DND-41 (cell line): ENCODE measurements around the gene OPALIN.

Source experiments
- ATAC-seq: fragments of 200-7000 bp; cut with Tn5 transposase; 3 replicates; pipeline ENCODE4 v1.9.1; 2021; ENCODE audit warnings: low read depth; ENCODE audit not compliant: insufficient read depth
- DNase-seq: peaks from one replicate; pipeline ENCODE4 v3.0.0-alpha.2; 2020
- H2AFZ ChIP-seq: 2 replicates; pipeline ENCODE4 v1.6.0; 2012; ENCODE audit warnings: low read depth, low read length
- H3K27ac ChIP-seq: 2 replicates; pipeline ENCODE4 v1.5.1; 2012; ENCODE audit warnings: low read length, inconsistent platforms
- H3K27me3 ChIP-seq: fragments of 200-600 bp; sonication (generic); 2 replicates; pipeline ENCODE4 v1.6.0; 2012; ENCODE audit warnings: low read length, mild to moderate bottlenecking, inconsistent platforms; ENCODE audit not compliant: insufficient read depth, poor library complexity
- H3K36me3 ChIP-seq: 2 replicates; pipeline ENCODE4 v1.5.1; 2012; ENCODE audit warnings: low read length, inconsistent platforms; ENCODE audit not compliant: insufficient read depth
- H3K4me1 ChIP-seq: 2 replicates; pipeline ENCODE4 v1.5.1; 2012; ENCODE audit warnings: mild to moderate bottlenecking, low read length; ENCODE audit not compliant: insufficient read depth
- H3K4me2 ChIP-seq: 2 replicates; pipeline ENCODE4 v1.6.0; 2012; ENCODE audit warnings: mild to moderate bottlenecking, moderate library complexity, low read length, inconsistent platforms; ENCODE audit not compliant: insufficient read depth
- H3K4me3 ChIP-seq, 2 experiments: fragments of 200-600 bp in 1 of 2; shearing (Covaris generic) in 1 of 2; 2 replicates each; pipeline ENCODE4 v1.5.1; 2012 to 2016; ENCODE audit warnings: inconsistent platforms in 2 of 2, low read length in 2 of 2, mild to moderate bottlenecking in 2 of 2, low read depth in 1 of 2, moderate library complexity in 1 of 2
- H3K79me2 ChIP-seq: 2 replicates; pipeline ENCODE4 v1.6.0; 2012; ENCODE audit warnings: low read length, inconsistent platforms; ENCODE audit not compliant: insufficient read depth
- H3K9ac ChIP-seq: 2 replicates; pipeline ENCODE4 v1.6.0; 2012; ENCODE audit warnings: low read depth, mild to moderate bottlenecking, inconsistent platforms, low read length, moderate library complexity
- H3K9me3 ChIP-seq: 2 replicates; pipeline ENCODE4 v1.5.1; 2012; ENCODE audit warnings: low read length, moderate library complexity, mild to moderate bottlenecking, inconsistent platforms; ENCODE audit not compliant: insufficient read depth, severe bottlenecking
- H4K20me1 ChIP-seq: 2 replicates; pipeline ENCODE4 v1.6.0; 2012; ENCODE audit warnings: low read length; ENCODE audit not compliant: insufficient read depth
- CTCF ChIP-seq: IDR thresholded peaks from 2 replicates; pipeline ENCODE4 v1.5.1; 2012; ENCODE audit warnings: borderline replicate concordance, low read length, moderate library complexity, mild to moderate bottlenecking; ENCODE audit not compliant: poor library complexity, severe bottlenecking; ENCODE audit errors: extremely low read depth
- EZH2 ChIP-seq: IDR thresholded peaks from 3 replicates; pipeline ENCODE4 v1.6.1; 2012; ENCODE audit warnings: borderline replicate concordance, low read depth, mild to moderate bottlenecking, moderate library complexity, low read length, inconsistent platforms; ENCODE audit not compliant: severe bottlenecking

The OPALIN gene

DNA sequence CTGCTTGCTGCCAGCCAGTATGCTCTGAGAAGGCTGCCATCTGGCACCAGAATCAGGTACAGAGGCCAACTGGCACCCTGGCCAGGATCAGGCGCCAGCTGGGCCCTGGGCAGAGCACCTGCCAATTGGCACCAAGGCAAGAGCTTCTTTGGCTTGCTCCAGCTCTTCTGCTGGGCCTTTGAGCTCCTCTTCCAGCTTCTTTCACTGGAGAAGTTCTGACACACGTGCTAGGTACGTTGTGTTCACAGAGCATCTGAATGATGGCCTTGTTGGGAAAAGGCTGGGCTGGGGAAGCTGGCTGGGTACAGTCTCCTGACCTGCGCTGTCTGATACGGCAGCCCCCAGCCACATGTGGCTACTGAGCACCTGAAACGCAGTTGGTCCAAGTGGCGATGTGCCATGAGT lies 31.7 kb upstream of the OPALIN start:
- Histone ChIP-seq H3K27ac (no peak overlapping the region), H2AFZ (no peak overlapping the region), H3K4me1 (no peaks in the 10 kb centered on the region), H3K9me3 (no peaks in the 10 kb centered on the region), H3K9ac (no peak overlapping the region), H3K27me3 (peaks cover 35% of the 10 kb centered on the region), H3K36me3 (no peaks in the 10 kb centered on the region), H3K79me2 (no peaks in the 10 kb centered on the region), H4K20me1 (no peaks in the 10 kb centered on the region; the same call in 1 of the 2 replicates), H3K4me3 (no peak overlapping the region), H3K4me2 (no peak overlapping the region)
- no peak for TF ChIP-seq CTCF
- TF ChIP-seq EZH2, result no peak
- no peak for DNase-seq
- no peak for ATAC-seq

- Histone ChIP-seq H4K20me1 (no peaks in the 10 kb centered on the region; the same call in 1 of the 2 replicates), H3K9ac (no peak overlapping the region), H3K36me3 (no peaks in the 10 kb centered on the region), H3K27ac (no peak overlapping the region), H3K27me3 (peaks cover 28% of the 10 kb centered on the region), H3K4me2 (no peak overlapping the region), H3K9me3 (no peaks in the 10 kb centered on the region), H3K4me3 (no peak overlapping the region), H3K4me1 (no peaks in the 10 kb centered on the region), H3K79me2 (no peaks in the 10 kb centered on the region), H2AFZ (no peak overlapping the region)
- no peak for DNase-seq
- no peak for ATAC-seq
- no peak for TF ChIP-seq CTCF
- no peak for TF ChIP-seq EZH2
These were observed 31.0 kb upstream of the OPALIN start for GRCh38 chr10:96389785-96390184.

GRCh38 chr10:96387601-96388000 lies 28.8 kb upstream of the OPALIN start:
- H3K4me2 ChIP-seq, result no peak overlapping the region
- no peak overlapping the region for H2AFZ ChIP-seq

More at GRCh38 chr10:96387601-96388000, 28.8 kb upstream of the OPALIN start:
- H3K9me3 ChIP-seq, result no peaks in the 10 kb centered on the region
- H3K4me1 ChIP-seq, result no peaks in the 10 kb centered on the region
- H3K4me3 ChIP-seq, result no peak overlapping the region
- DNase-seq (no peak), ATAC-seq (no peak)
- no peak overlapping the region for H3K27ac ChIP-seq
- H3K9ac ChIP-seq, result no peak overlapping the region
- no peaks in the 10 kb centered on the region for H3K36me3 ChIP-seq
- no peaks in the 10 kb centered on the region for H3K79me2 ChIP-seq
- TF ChIP-seq EZH2 (no peak), CTCF (no peak)
- no peaks in the 10 kb centered on the region; the same call in 1 of the 2 replicates for H4K20me1 ChIP-seq
- peaks cover 21% of the 10 kb centered on the region for H3K27me3 ChIP-seq
